ENCODE data around the gene EFNA4.

The EFNA4 gene

GRCh38 chr1:155094622-155094948 is 31.0 kb downstream of the EFNA4 start:
- TF ChIP-seq ZFX (IDR thresholded peaks at IDR 0.05): no peak
- TF ChIP-seq CTCF (conservative IDR thresholded peaks at IDR 0.05): no peak; the same call in 1 of the 2 replicates
- no peak overlapping the region for H3K27ac ChIP-seq

GRCh38 chr1:155099331-155099730 is 35.8 kb downstream of the EFNA4 start:
- no peak overlapping the region for H3K27ac ChIP-seq
- TF ChIP-seq ZFX (IDR thresholded peaks at IDR 0.05) (no peak), CTCF (conservative IDR thresholded peaks at IDR 0.05) (no peak)

- TF ChIP-seq CTCF (conservative IDR thresholded peaks at IDR 0.05) (no peak), ZFX (IDR thresholded peaks at IDR 0.05) (no peak)
- H3K27ac ChIP-seq: no peak overlapping the region
Measured at GRCh38 chr1:155103325-155103724, 39.8 kb downstream of the EFNA4 start.

- TF ChIP-seq CTCF (conservative IDR thresholded peaks at IDR 0.05) (no peak), ZFX (IDR thresholded peaks at IDR 0.05) (no peak)
- H3K27ac ChIP-seq: no peak overlapping the region
Measured at GRCh38 chr1:155104605-155105534, 41.3 kb downstream of the EFNA4 start.

GRCh38 chr1:155105604-155106011 is 42.1 kb downstream of the EFNA4 start:
- H3K27ac ChIP-seq: no peak overlapping the region
- TF ChIP-seq CTCF (conservative IDR thresholded peaks at IDR 0.05) (no peak), ZFX (IDR thresholded peaks at IDR 0.05) (no peak)

GRCh38 chr1:155106862-155107261 is 43.3 kb downstream of the EFNA4 start:
- H3K27ac ChIP-seq: no peak overlapping the region
- TF ChIP-seq ZFX (IDR thresholded peaks at IDR 0.05): no peak
- no peak for TF ChIP-seq CTCF (conservative IDR thresholded peaks at IDR 0.05)
